ENCODE results near the gene STK11IP.

- TF ChIP-seq ZNF24 (tag by site-specific recombination; IDR thresholded peaks at IDR 0.05) (no peak), ZNF311 (tag by site-specific recombination; IDR thresholded peaks at IDR 0.05; ENCODE audit: borderline replicate concordance) (no peak), ZNF585B (tag by site-specific recombination; IDR thresholded peaks at IDR 0.05) (no peak), CTCF (tag by site-specific recombination; IDR thresholded peaks at IDR 0.05) (no peak), HOXA7 (CRISPR knock-in tag; IDR thresholded peaks at IDR 0.05; ENCODE audit: borderline replicate concordance) (no peak), ZNF433 (tag by site-specific recombination; IDR thresholded peaks at IDR 0.05; ENCODE audit: low read depth) (no peak), ZBTB20 (tag by site-specific recombination; IDR thresholded peaks at IDR 0.05) (no peak), ZFP3 (tag by site-specific recombination; IDR thresholded peaks at IDR 0.05; ENCODE audit: low read depth) (no peak), ZEB2 (tag by site-specific recombination; IDR thresholded peaks at IDR 0.05) (no peak), YY1 (tag by site-specific recombination; IDR thresholded peaks at IDR 0.05) (no peak), GLI4 (tag by site-specific recombination; IDR thresholded peaks at IDR 0.05) (no peak), ZNF660 (tag by site-specific recombination; IDR thresholded peaks at IDR 0.05) (no peak)
- TF ChIP-seq, protein P1, sequence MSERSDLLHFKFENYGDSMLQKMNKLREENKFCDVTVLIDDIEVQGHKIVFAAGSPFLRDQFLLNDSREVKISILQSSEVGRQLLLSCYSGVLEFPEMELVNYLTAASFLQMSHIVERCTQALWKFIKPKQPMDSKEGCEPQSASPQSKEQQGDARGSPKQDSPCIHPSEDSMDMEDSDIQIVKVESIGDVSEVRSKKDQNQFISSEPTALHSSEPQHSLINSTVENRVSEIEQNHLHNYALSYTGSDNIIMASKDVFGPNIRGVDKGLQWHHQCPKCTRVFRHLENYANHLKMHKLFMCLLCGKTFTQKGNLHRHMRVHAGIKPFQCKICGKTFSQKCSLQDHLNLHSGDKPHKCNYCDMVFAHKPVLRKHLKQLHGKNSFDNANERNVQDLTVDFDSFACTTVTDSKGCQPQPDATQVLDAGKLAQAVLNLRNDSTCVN (tag by site-specific recombination; optimal IDR thresholded peaks at IDR 0.05): no peak
These were observed 22.9 kb downstream of the STK11IP start for GRCh38 chr2:219620546-219620945.

All from HEK293 (cell line).